ENCODE data around the gene TBC1D1. TPM values are rescaled to one million over a fixed set of nuclear protein-coding genes. Genes with fewer than 3 reads are reported as not detected.
A peak's percentile ranks its signal among the peaks of the same experiment; 100 is the strongest.

TBC1D1 gene
- total RNA-seq, 2 donors from 2014 or later, result 139 to 220 TPM

DNA sequence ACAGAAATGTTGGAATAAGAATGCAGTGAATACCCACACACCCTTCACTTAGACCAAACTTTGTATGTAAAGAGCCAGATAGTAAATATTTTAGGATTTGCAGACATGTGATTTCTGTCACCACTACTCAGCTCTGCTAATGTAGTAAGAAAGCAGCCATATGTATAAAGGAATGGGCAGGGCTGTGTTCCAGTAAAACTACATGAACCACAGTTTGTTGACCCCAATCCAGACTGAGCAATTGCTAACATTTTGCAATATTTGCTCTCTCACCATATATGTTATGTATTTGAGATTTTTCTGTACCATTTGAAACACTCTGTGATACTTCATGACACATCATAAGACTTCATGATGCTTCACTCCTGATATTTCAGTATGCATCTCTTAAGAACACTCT, 32.0 kb upstream of the TBC1D1 start:
- Histone ChIP-seq H3K9me3 (no peaks in the 10 kb centered on the region), H3K4me1 (peaks cover 0 to under 1% of the 10 kb centered on the region in 2 donors), H3K27me3 (no peaks in the 10 kb centered on the region), H3K27ac (no peak overlapping the region), H3K4me3 (no peak overlapping the region), H3K36me3 (peaks cover 28% of the 10 kb centered on the region)
- TF ChIP-seq, protein P1, sequence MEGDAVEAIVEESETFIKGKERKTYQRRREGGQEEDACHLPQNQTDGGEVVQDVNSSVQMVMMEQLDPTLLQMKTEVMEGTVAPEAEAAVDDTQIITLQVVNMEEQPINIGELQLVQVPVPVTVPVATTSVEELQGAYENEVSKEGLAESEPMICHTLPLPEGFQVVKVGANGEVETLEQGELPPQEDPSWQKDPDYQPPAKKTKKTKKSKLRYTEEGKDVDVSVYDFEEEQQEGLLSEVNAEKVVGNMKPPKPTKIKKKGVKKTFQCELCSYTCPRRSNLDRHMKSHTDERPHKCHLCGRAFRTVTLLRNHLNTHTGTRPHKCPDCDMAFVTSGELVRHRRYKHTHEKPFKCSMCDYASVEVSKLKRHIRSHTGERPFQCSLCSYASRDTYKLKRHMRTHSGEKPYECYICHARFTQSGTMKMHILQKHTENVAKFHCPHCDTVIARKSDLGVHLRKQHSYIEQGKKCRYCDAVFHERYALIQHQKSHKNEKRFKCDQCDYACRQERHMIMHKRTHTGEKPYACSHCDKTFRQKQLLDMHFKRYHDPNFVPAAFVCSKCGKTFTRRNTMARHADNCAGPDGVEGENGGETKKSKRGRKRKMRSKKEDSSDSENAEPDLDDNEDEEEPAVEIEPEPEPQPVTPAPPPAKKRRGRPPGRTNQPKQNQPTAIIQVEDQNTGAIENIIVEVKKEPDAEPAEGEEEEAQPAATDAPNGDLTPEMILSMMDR (IDR thresholded peaks at IDR 0.05), result no peak
- DNase-seq (ENCODE audit: low spot score), result no peak

DNA sequence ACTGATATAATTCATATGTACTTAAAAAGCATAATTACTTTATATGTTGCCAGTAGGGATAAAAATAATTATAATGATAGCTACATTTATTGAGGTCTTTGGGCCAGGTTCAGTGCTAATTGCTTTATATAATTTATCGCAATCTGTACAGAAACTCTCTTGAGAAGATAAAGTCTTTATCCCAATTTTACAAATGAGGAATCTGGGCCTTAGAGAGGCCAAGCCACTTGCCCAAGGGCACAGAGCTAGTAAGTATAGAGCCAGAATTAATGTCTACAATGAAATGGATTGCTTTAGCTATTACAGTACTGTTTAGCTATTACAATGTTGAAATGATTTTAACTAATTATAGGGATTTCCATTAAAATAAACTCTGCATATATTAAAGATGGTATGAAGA, 30.6 kb upstream of the TBC1D1 start:
- TF ChIP-seq, protein P1 (IDR thresholded peaks at IDR 0.05), result no peak
- Histone ChIP-seq H3K36me3 (peaks cover 24% of the 10 kb centered on the region), H3K4me3 (no peak overlapping the region), H3K27me3 (no peaks in the 10 kb centered on the region), H3K4me1 (peaks cover 0 to 14% of the 10 kb centered on the region in 2 donors), H3K27ac (no peak overlapping the region), H3K9me3 (no peaks in the 10 kb centered on the region)
- no peak for DNase-seq (ENCODE audit: low spot score)

DNA sequence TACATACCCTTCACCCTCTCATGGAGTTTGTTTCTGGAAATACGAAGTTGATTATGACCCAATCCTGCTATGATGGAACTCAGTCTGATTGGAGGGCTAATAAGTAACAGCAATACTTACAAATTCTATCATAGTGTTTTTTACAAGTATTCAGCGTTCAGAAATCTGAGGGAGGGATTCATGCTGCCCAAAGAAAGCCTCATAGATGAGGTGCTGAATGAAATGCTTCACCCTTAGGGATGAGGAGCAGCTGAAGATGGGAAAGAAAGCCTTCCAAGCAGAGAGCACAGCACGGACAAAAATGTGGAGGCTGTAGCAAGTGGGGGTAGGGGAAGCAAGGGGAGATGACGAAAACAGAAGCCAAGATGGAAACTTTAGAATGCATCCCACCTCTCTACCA, 27.9 kb upstream of the TBC1D1 start:
- Histone ChIP-seq H3K4me1 (peaks cover 0 to 28% of the 10 kb centered on the region in 2 donors), H3K9me3 (no peaks in the 10 kb centered on the region), H3K36me3 (no peaks in the 10 kb centered on the region), H3K27me3 (no peaks in the 10 kb centered on the region), H3K4me3 (no peak overlapping the region), H3K27ac (no peak overlapping the region)
- TF ChIP-seq, protein P1 (IDR thresholded peaks at IDR 0.05), result no peak
- DNase-seq (ENCODE audit: low spot score), result no peak

DNA sequence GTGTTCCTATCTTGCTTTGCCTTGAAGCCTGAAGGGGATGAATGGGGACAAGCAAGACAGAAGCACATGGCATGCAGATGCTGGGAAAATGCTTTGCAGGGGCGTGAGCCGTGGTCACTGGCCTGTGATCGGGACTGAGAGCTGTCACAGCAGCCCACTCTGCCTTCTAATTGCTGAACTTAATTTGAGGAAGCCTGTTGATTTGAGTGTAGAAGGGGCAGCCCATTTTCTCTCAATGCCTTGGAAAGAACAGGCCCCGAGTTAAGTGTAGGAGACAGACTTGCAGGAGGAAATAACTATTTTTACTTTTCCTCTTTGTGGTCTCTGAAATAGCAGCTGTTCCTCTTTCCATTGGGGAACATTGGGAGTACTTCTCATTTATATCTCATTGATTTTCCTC, 26.1 kb upstream of the TBC1D1 start:
- TF ChIP-seq, protein P1 (IDR thresholded peaks at IDR 0.05), result no peak

DNA sequence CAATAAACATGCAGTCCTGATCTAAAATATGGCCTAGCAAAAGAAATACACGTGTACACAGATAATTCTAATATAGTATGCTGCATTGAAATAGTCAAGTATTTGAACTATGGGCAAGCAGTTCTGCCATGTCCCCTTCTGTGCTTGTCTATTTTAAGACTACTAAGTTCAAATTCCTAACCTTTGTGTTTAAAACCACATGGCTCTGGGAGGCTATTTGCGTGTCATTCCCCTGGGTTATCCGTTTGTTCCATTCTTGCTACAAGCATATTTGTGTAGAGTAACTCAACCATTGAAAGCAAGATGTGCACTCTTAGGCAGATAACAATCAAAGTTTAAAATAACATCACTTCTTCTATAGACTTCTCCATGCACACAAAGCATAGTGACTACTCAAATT, 25.4 kb upstream of the TBC1D1 start:
- Histone ChIP-seq H3K4me1 (peaks cover 0 to 28% of the 10 kb centered on the region in 2 donors), H3K27me3 (no peaks in the 10 kb centered on the region), H3K4me3 (no peak overlapping the region), H3K27ac (peak overlapping the region; percentile 14 to 72), H3K36me3 (no peaks in the 10 kb centered on the region), H3K9me3 (no peaks in the 10 kb centered on the region)
- DNase-seq (ENCODE audit: low spot score), result no peak
- TF ChIP-seq, protein P1 (IDR thresholded peaks at IDR 0.05), result no peak

More for the DNA sequence above, 26.1 kb upstream of the TBC1D1 start:
- peaks cover 0 to 28% of the 10 kb centered on the region in 2 donors for H3K4me1 ChIP-seq
- no peak overlapping the region for H3K4me3 ChIP-seq
- H3K36me3 ChIP-seq, result no peaks in the 10 kb centered on the region
- H3K27me3 ChIP-seq, result no peaks in the 10 kb centered on the region
- no peaks in the 10 kb centered on the region for H3K9me3 ChIP-seq
- no peak for DNase-seq (ENCODE audit: low spot score)
- H3K27ac ChIP-seq, result peak overlapping the region; percentile 8 to 72

DNA sequence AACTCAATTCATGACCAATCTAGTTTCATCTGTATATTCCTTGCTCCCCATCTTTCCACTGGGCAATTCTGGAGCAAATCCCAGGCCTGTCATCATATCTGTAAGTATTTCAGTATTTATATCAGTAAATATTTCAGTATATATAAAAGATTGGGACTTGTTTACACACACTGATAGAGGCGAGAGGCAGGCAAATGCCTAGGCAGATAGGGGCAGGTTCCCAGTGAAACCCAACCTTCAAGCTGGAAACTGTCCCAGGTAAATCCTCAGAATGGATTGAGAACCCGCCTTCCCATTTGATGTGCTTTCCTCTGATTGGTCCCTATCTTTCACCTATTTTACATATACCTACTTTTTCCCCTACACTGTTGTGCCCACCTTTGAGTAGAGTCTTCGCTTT, 23.8 kb upstream of the TBC1D1 start:
- H3K4me1 ChIP-seq, result peaks cover 0 to 28% of the 10 kb centered on the region in 2 donors
- TF ChIP-seq, protein P1 (IDR thresholded peaks at IDR 0.05), result no peak
- no peak overlapping the region for H3K4me3 ChIP-seq
- no peaks in the 10 kb centered on the region for H3K27me3 ChIP-seq
- no peaks in the 10 kb centered on the region for H3K9me3 ChIP-seq
- DNase-seq (ENCODE audit: low spot score), result no peak
- no peak overlapping the region for H3K27ac ChIP-seq
- no peaks in the 10 kb centered on the region for H3K36me3 ChIP-seq
